ENCODE results near the gene KCTD5. TPM values are rescaled to one million over a fixed set of nuclear protein-coding genes. Genes with fewer than 3 reads are reported as not detected.

Gene KCTD5
- total and polyA plus RNA-seq, 9 of the 15 experiments (the other 6 are each of a cell fraction or from before 2014, with no cell fraction given), result 0.73 to 58.3 (median 32.3) TPM

DNA sequence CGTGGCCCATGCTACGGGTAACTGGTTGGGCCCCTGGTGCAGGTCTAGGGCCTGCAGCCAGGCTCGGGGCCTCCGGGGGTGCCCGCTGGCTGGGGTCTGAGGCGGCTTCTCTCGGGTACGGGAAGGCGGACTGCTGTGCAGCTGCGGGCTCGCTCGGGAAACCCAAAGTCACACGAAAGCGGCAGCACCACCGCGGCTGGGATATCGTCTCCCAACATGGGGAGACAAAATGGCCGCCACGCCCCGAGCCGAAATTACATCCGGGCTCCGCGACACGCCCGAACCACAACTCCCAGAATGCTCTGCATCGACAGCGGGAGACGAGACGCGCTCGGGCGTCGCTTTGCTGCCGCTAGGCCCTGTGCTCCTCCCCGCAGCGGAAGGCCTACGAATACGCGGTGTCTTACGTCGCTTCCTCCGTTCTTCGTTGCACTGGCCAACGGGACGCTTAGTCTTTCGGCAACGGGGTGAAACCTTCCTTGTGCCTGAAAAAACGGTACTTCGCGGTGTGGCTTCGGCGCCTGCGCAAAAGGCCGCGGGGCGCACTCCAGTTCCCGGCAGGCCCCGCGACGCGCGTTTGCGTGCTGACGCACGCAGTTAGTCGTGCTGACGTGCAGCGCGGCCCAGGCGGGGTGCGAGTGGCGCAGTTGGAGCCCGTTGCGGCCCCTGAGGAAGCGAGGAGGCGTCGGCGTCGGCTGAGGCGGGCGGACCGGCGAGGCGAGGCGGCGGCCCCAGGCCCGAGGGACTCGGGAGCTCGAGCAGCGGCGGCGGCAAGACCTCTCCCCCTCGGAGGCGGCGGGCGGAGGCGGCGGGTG, 69.9 kb downstream of the KCTD5 start, which contains the start of gene SRRM2 (continued):
- TF ChIP-seq, protein P1, sequence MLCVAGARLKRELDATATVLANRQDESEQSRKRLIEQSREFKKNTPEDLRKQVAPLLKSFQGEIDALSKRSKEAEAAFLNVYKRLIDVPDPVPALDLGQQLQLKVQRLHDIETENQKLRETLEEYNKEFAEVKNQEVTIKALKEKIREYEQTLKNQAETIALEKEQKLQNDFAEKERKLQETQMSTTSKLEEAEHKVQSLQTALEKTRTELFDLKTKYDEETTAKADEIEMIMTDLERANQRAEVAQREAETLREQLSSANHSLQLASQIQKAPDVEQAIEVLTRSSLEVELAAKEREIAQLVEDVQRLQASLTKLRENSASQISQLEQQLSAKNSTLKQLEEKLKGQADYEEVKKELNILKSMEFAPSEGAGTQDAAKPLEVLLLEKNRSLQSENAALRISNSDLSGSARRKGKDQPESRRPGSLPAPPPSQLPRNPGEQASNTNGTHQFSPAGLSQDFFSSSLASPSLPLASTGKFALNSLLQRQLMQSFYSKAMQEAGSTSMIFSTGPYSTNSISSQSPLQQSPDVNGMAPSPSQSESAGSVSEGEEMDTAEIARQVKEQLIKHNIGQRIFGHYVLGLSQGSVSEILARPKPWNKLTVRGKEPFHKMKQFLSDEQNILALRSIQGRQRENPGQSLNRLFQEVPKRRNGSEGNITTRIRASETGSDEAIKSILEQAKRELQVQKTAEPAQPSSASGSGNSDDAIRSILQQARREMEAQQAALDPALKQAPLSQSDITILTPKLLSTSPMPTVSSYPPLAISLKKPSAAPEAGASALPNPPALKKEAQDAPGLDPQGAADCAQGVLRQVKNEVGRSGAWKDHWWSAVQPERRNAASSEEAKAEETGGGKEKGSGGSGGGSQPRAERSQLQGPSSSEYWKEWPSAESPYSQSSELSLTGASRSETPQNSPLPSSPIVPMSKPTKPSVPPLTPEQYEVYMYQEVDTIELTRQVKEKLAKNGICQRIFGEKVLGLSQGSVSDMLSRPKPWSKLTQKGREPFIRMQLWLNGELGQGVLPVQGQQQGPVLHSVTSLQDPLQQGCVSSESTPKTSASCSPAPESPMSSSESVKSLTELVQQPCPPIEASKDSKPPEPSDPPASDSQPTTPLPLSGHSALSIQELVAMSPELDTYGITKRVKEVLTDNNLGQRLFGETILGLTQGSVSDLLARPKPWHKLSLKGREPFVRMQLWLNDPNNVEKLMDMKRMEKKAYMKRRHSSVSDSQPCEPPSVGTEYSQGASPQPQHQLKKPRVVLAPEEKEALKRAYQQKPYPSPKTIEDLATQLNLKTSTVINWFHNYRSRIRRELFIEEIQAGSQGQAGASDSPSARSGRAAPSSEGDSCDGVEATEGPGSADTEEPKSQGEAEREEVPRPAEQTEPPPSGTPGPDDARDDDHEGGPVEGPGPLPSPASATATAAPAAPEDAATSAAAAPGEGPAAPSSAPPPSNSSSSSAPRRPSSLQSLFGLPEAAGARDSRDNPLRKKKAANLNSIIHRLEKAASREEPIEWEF (CRISPR knock-in tag; IDR thresholded peaks at IDR 0.05), result no peak
- no peak; the same call in 1 of the 2 replicates for TF ChIP-seq ZBTB1 (CRISPR knock-in tag; IDR thresholded peaks at IDR 0.05; ENCODE audit: borderline replicate concordance, low read depth)
- TF ChIP-seq BRF1 (IDR thresholded peaks at IDR 0.05; ENCODE audit: borderline replicate concordance, extremely low read depth, insufficient read length), result no peak
- TF ChIP-seq, protein P2, sequence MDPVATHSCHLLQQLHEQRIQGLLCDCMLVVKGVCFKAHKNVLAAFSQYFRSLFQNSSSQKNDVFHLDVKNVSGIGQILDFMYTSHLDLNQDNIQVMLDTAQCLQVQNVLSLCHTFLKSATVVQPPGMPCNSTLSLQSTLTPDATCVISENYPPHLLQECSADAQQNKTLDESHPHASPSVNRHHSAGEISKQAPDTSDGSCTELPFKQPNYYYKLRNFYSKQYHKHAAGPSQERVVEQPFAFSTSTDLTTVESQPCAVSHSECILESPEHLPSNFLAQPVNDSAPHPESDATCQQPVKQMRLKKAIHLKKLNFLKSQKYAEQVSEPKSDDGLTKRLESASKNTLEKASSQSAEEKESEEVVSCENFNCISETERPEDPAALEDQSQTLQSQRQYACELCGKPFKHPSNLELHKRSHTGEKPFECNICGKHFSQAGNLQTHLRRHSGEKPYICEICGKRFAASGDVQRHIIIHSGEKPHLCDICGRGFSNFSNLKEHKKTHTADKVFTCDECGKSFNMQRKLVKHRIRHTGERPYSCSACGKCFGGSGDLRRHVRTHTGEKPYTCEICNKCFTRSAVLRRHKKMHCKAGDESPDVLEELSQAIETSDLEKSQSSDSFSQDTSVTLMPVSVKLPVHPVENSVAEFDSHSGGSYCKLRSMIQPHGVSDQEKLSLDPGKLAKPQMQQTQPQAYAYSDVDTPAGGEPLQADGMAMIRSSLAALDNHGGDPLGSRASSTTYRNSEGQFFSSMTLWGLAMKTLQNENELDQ (CRISPR knock-in tag; IDR thresholded peaks at IDR 0.05; ENCODE audit: borderline replicate concordance), result 0 out of 2 replicates have a peak, but pooled peaks have one; percentile 9
- TF ChIP-seq GTF2F1 (IDR thresholded peaks at IDR 0.05; ENCODE audit: low read depth, low read length), result no peak
- TF ChIP-seq ZKSCAN8 (CRISPR knock-in tag; IDR thresholded peaks at IDR 0.05), result 0 out of 2 replicates have a peak, but pooled peaks have one; percentile 19
- TF ChIP-seq, protein P3, sequence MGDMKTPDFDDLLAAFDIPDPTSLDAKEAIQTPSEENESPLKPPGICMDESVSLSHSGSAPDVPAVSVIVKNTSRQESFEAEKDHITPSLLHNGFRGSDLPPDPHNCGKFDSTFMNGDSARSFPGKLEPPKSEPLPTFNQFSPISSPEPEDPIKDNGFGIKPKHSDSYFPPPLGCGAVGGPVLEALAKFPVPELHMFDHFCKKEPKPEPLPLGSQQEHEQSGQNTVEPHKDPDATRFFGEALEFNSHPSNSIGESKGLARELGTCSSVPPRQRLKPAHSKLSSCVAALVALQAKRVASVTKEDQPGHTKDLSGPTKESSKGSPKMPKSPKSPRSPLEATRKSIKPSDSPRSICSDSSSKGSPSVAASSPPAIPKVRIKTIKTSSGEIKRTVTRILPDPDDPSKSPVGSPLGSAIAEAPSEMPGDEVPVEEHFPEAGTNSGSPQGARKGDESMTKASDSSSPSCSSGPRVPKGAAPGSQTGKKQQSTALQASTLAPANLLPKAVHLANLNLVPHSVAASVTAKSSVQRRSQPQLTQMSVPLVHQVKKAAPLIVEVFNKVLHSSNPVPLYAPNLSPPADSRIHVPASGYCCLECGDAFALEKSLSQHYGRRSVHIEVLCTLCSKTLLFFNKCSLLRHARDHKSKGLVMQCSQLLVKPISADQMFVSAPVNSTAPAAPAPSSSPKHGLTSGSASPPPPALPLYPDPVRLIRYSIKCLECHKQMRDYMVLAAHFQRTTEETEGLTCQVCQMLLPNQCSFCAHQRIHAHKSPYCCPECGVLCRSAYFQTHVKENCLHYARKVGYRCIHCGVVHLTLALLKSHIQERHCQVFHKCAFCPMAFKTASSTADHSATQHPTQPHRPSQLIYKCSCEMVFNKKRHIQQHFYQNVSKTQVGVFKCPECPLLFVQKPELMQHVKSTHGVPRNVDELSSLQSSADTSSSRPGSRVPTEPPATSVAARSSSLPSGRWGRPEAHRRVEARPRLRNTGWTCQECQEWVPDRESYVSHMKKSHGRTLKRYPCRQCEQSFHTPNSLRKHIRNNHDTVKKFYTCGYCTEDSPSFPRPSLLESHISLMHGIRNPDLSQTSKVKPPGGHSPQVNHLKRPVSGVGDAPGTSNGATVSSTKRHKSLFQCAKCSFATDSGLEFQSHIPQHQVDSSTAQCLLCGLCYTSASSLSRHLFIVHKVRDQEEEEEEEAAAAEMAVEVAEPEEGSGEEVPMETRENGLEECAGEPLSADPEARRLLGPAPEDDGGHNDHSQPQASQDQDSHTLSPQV (IDR thresholded peaks at IDR 0.05), result peak; percentile 97
- peak; percentile 80; the same call in 1 of the 2 replicates for TF ChIP-seq ZZZ3 (IDR thresholded peaks at IDR 0.05)
- peak; percentile 91 for TF ChIP-seq ZNF766 (CRISPR knock-in tag; conservative IDR thresholded peaks at IDR 0.05)
- no peak; a peak in 2 of 4 replicates for TF ChIP-seq TRIM24 (IDR thresholded peaks at IDR 0.05)
- 0 out of 2 replicates have a peak, but pooled peaks have one; percentile 27 for TF ChIP-seq PHB (CRISPR knock-in tag; IDR thresholded peaks at IDR 0.05)
- TF ChIP-seq CBX8 (IDR thresholded peaks at IDR 0.05; ENCODE audit: borderline replicate concordance, extremely low read depth, low read depth, low read length, poor library complexity, severe bottlenecking), result no peak
- peak; percentile 85; the same call in 1 of the 2 replicates for TF ChIP-seq DIDO1 (tag; IDR thresholded peaks at IDR 0.05; ENCODE audit: low read depth)
- TF ChIP-seq ZNF785 (CRISPR knock-in tag; IDR thresholded peaks at IDR 0.05), result no peak
- TF ChIP-seq EP400 (IDR thresholded peaks at IDR 0.05), result peak; percentile 99
